Measurements from ENCODE around the gene HEBP1.

The HEBP1 gene

GRCh38 chr12:13023811-13024530 is 23.9 kb upstream of the HEBP1 start:
- no peak for DNase-seq (ENCODE audit: low read depth in 2 of 2)

GRCh38 chr12:13022851-13023271 is 22.8 kb upstream of the HEBP1 start:
- DNase-seq (ENCODE audit: low read depth in 2 of 2): no peak

GRCh38 chr12:13011098-13011497 is 11.0 kb upstream of the HEBP1 start:
- DNase-seq (ENCODE audit: low read depth in 2 of 2): no peak

- no peak for DNase-seq (ENCODE audit: low read depth in 2 of 2)
Measured at GRCh38 chr12:13008741-13009380, 8.8 kb upstream of the HEBP1 start.

- DNase-seq (ENCODE audit: low read depth in 2 of 2): no peak
Measured at GRCh38 chr12:13007496-13008233, 7.6 kb upstream of the HEBP1 start.

- no peak for DNase-seq (ENCODE audit: low read depth in 2 of 2)
Measured at GRCh38 chr12:13005649-13006048, 5.6 kb upstream of the HEBP1 start.

GRCh38 chr12:13004986-13005385 is 4.9 kb upstream of the HEBP1 start:
- DNase-seq (ENCODE audit: low read depth in 2 of 2): no peak

- no peak for DNase-seq (ENCODE audit: low read depth in 2 of 2)
Measured at GRCh38 chr12:13004361-13004760, 4.3 kb upstream of the HEBP1 start.

- DNase-seq (ENCODE audit: low read depth in 2 of 2): no peak
Measured at GRCh38 chr12:13002301-13003097, 2.4 kb upstream of the HEBP1 start.

- no peak for DNase-seq (ENCODE audit: low read depth in 2 of 2)
Measured at GRCh38 chr12:13001775-13002040, 1.6 kb upstream of the HEBP1 start.

- DNase-seq (ENCODE audit: low read depth in 2 of 2): peak in 1 of 2 donors; percentile 21
Measured at GRCh38 chr12:13000925-13001774, 1.1 kb upstream of the HEBP1 start.

- no peak for DNase-seq (ENCODE audit: low read depth in 2 of 2)
Measured at GRCh38 chr12:13000616-13000924, 505 bp upstream of the HEBP1 start.

GRCh38 chr12:12999271-12999958 is 650 bp downstream of the HEBP1 start:
- no peak for DNase-seq (ENCODE audit: low read depth in 2 of 2)

GRCh38 chr12:12998248-12998647 is 1.8 kb downstream of the HEBP1 start:
- DNase-seq (ENCODE audit: low read depth in 2 of 2): no peak

- DNase-seq (ENCODE audit: low read depth in 2 of 2): no peak
Measured at GRCh38 chr12:12997734-12998133, 2.3 kb downstream of the HEBP1 start.

- DNase-seq (ENCODE audit: low read depth in 2 of 2): no peak
Measured at GRCh38 chr12:12997156-12997555, 2.9 kb downstream of the HEBP1 start.

GRCh38 chr12:12996209-12996608 is 3.9 kb downstream of the HEBP1 start:
- no peak for DNase-seq (ENCODE audit: low read depth in 2 of 2)

- DNase-seq (ENCODE audit: low read depth in 2 of 2): no peak
Measured at GRCh38 chr12:12995088-12995487, 5.0 kb downstream of the HEBP1 start.

GRCh38 chr12:12993367-12993766 is 6.7 kb downstream of the HEBP1 start:
- no peak for DNase-seq (ENCODE audit: low read depth in 2 of 2)

- no peak for DNase-seq (ENCODE audit: low read depth in 2 of 2)
Measured at GRCh38 chr12:12992418-12993130, 7.5 kb downstream of the HEBP1 start.
